ENCODE measurements around the gene SNX14. TPM values are rescaled to one million over a fixed set of nuclear protein-coding genes. Genes with fewer than 3 reads are reported as not detected.

Gene SNX14
- total RNA-seq, 1 experiment from 2014 or later: 85.0 TPM

- H3K4me3 Mint-ChIP-seq (ENCODE audit: unreplicated experiment): no peak overlapping the region
- CTCF ChIA-PET: no interaction called here
- Histone ChIP-seq H3K27me3 (replicated peaks; ENCODE audit: control insufficient read depth, insufficient read depth, low read length) (no peaks in the 10 kb centered on the region), H3K4me3 (ENCODE audit: low read depth, low read length) (no peak overlapping the region), H3K36me3 (ENCODE audit: control insufficient read depth, insufficient read depth, low read length) (no peaks in the 10 kb centered on the region; the same call in 1 of the 2 replicates), H3K9me3 (no peaks in the 10 kb centered on the region), H3K4me1 (no peaks in the 10 kb centered on the region)
- no peak for TF ChIP-seq CTCF (IDR thresholded peaks at IDR 0.05; ENCODE audit: insufficient read depth in 1 of 2, low read depth in 1 of 2, low read length in 1 of 2, severe bottlenecking in 1 of 2, unreplicated experiment in 1 of 2)
- no peak overlapping the region for H3K27ac Mint-ChIP-seq (ENCODE audit: unreplicated experiment)
- H3K27me3 Mint-ChIP-seq (ENCODE audit: insufficient read depth, unreplicated experiment): no peaks in the 10 kb centered on the region
- no peaks in the 10 kb centered on the region for H3K4me1 Mint-ChIP-seq (ENCODE audit: low read depth, unreplicated experiment)
- intact Hi-C loops (cut with micrococcal nuclease; ENCODE audit: unreplicated experiment): no loop called here
- no TSS peak for BruUV-seq (replicated peaks)
- POLR2A ChIA-PET: no interaction called here
- H3K36me3 Mint-ChIP-seq (ENCODE audit: insufficient read depth, unreplicated experiment): peaks cover 14% of the 10 kb centered on the region
- H3K9me3 Mint-ChIP-seq (ENCODE audit: unreplicated experiment): no peaks in the 10 kb centered on the region
- DNase-seq: no peak
These were observed 36.5 kb downstream of the SNX14 start for GRCh38 chr6:85556992-85557668.

- Mint-ChIP-seq H3K27ac (ENCODE audit: unreplicated experiment) (no peak overlapping the region), H3K27me3 (ENCODE audit: insufficient read depth, unreplicated experiment) (no peaks in the 10 kb centered on the region), H3K4me3 (ENCODE audit: unreplicated experiment) (no peak overlapping the region), H3K36me3 (ENCODE audit: insufficient read depth, unreplicated experiment) (peaks cover 12% of the 10 kb centered on the region), H3K4me1 (ENCODE audit: low read depth, unreplicated experiment) (no peaks in the 10 kb centered on the region), H3K9me3 (ENCODE audit: unreplicated experiment) (no peaks in the 10 kb centered on the region)
- POLR2A ChIA-PET: no interaction called here
- intact Hi-C loops (cut with micrococcal nuclease; ENCODE audit: unreplicated experiment): no loop called here
- no peak for DNase-seq
- Histone ChIP-seq H3K4me1 (peaks cover 4% of the 10 kb centered on the region; the same call in 1 of the 2 replicates), H3K27me3 (replicated peaks; ENCODE audit: control insufficient read depth, insufficient read depth, low read length) (no peaks in the 10 kb centered on the region), H3K4me3 (ENCODE audit: low read depth, low read length) (no peak overlapping the region), H3K9me3 (no peaks in the 10 kb centered on the region), H3K36me3 (ENCODE audit: control insufficient read depth, insufficient read depth, low read length) (peaks cover 2% of the 10 kb centered on the region; the same call in 1 of the 2 replicates)
- CTCF ChIA-PET: no interaction called here
- no TSS peak for BruUV-seq (replicated peaks)
- TF ChIP-seq CTCF (IDR thresholded peaks at IDR 0.05; ENCODE audit: insufficient read depth in 1 of 2, low read depth in 1 of 2, low read length in 1 of 2, severe bottlenecking in 1 of 2, unreplicated experiment in 1 of 2): no peak
These were observed 41.0 kb downstream of the SNX14 start for GRCh38 chr6:85552652-85553051.

GRCh38 chr6:85551264-85551663, 42.4 kb downstream of the SNX14 start:
- ChIA-PET CTCF (no interaction called here), POLR2A (no interaction called here)
- no peaks in the 10 kb centered on the region for H3K27me3 ChIP-seq (replicated peaks; ENCODE audit: control insufficient read depth, insufficient read depth, low read length)
- no peaks in the 10 kb centered on the region for H3K9me3 Mint-ChIP-seq (ENCODE audit: unreplicated experiment)
- no peaks in the 10 kb centered on the region for H3K9me3 ChIP-seq
- H3K4me1 ChIP-seq: peaks cover 4% of the 10 kb centered on the region; the same call in 1 of the 2 replicates
- no peak overlapping the region for H3K27ac Mint-ChIP-seq (ENCODE audit: unreplicated experiment)
- peak; percentile 38 to 57 for DNase-seq
- H3K4me3 ChIP-seq (ENCODE audit: low read depth, low read length): no peak overlapping the region
- H3K4me1 Mint-ChIP-seq (ENCODE audit: low read depth, unreplicated experiment): no peaks in the 10 kb centered on the region
- no peak overlapping the region for H3K4me3 Mint-ChIP-seq (ENCODE audit: unreplicated experiment)
- intact Hi-C loops (cut with micrococcal nuclease; ENCODE audit: unreplicated experiment): no loop called here
- BruUV-seq (replicated peaks): no TSS peak
- H3K36me3 ChIP-seq (ENCODE audit: control insufficient read depth, insufficient read depth, low read length): peaks cover 2% of the 10 kb centered on the region; the same call in 1 of the 2 replicates
- H3K36me3 Mint-ChIP-seq (ENCODE audit: insufficient read depth, unreplicated experiment): peaks cover 12% of the 10 kb centered on the region
- no peak for TF ChIP-seq CTCF (IDR thresholded peaks at IDR 0.05; ENCODE audit: insufficient read depth in 1 of 2, low read depth in 1 of 2, low read length in 1 of 2, severe bottlenecking in 1 of 2, unreplicated experiment in 1 of 2)
- H3K27me3 Mint-ChIP-seq (ENCODE audit: insufficient read depth, unreplicated experiment): no peaks in the 10 kb centered on the region
